GM19463 (cell line): ENCODE results near the gene APBA1.

ENCODE experiments used
- ATAC-seq: cut with Tn5 transposase; IDR thresholded peaks from one replicate; pipeline ENCODE4 v1.9.1; 2021; ENCODE audit warnings: mild to moderate bottlenecking, moderate library complexity; ENCODE audit not compliant: unreplicated experiment

Gene APBA1

DNA sequence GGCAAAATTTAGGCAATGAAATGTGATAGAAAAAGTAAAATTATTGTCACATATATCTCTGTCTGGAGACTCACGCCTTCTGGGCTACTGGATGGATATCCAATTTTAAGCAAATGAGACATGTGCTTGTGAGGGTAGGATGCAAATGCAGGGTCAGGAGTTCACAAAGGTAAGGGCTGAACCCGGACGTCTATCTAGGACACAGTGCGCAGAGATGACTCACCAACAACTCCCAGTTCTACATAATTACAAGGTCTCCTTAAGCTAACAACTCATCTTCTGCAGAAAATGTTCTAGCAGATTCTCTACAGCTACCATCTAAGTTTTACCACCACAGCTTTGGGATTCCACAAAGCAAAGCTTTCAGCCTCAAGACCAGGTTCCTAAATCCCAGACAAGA lies 186.7 kb downstream of the APBA1 start:
- ATAC-seq, result no peak

DNA sequence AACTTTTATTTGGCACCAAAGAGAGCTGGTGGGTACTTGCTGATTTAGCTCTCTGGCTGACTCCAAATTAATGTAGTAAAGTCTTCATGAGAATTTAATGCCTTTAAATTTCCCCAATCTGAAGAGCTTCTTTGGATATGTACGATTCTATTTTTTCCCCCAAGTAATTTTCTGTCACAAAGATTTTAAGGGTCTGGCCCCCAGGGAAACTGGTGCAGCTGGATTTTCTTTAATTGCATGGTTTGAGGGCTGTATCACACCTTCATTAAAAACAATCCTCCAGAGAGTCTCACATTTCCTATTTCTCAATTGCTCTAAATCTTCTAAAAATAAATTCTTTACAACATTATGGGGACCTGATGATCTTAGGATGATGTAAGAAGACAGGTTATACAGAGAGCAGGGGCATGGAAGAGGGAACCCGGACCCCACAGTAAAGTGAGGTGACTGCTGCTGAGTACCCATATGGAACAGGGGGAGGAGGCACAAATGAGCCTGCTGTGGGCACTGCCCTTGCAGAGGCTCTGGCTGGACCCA lies 188.2 kb downstream of the APBA1 start:
- no peak for ATAC-seq

DNA sequence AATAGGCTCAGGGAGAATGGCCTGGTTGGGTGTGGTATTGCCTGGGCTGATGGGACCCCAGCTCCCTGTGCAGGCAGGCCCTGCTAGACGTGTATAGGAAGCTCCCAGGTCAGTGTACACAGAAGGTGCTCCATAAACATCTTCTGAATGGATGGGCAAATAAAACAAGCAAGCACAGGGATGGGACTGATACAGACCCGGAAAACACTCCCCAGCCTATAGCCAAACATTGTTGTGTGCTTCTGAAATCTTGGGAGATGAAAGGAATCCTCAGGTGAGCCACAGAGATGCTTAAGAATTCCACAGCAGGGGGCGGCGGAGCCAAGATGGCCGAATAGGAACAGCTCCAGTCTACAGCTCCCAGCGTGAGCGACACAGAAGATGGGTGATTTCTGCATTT lies 195.4 kb downstream of the APBA1 start:
- no peak for ATAC-seq

DNA sequence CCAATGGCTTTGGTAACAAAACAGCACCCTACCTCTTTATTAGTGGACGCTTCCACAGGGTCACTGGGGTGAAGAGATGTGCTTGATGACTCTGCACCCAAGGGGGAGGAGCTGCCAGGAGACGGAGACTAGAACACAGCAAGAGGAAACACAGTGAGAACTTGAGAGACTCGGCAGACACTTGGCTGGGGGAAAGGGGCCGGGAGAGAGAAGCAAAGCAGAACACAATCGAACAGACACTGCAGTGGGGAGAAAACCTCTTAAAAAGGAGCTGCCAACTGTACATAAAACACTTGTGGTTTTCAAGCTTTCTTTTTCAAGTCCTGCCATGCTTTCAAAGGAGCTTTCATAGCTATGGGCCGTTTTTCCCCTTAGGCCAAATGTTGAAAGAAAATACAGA lies 196.2 kb downstream of the APBA1 start:
- no peak for ATAC-seq

DNA sequence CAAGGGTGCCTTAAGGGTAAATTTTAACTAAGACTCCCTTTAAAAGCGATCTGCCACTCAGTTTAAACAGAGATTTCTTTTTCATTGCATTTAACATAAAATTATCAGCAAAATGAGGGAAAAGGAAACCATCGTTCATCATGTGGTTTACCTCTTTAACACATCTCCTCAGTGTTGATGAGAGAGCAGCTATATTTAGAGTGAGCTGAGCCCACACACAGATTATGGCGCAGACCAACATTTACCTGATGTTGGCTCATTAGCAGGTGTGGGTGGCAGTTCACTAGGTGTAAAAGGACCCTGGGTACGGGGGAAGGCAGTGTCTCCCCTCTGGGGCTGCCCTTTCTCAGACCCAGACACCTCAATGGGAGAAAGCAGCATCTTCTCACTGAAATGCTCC lies 197.3 kb downstream of the APBA1 start:
- ATAC-seq, result no peak

DNA sequence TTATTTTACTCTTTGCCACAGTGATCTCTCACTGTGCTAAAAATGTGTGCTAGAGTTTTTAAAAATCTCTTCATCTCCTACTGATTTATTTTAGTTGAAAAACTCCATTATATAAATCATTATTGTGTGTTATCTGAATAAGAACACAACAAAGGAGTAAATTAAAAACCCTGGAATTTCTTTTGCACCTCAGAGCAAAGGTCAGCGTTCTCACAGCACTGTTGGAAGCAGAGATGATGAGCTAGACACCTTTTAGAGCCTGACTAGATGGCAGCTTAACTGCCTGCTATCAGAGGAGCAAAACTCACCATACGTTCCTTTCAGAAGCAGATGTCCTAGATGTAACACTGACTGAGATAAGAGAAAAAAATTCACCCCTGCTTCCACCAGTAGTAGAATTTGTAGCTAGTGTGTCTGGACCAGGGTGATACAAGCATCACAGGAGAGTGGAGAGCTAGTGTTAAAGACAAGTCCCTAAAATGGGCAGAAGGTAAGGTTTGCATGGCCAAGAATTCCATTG lies 200.0 kb downstream of the APBA1 start:
- ATAC-seq, result no peak

DNA sequence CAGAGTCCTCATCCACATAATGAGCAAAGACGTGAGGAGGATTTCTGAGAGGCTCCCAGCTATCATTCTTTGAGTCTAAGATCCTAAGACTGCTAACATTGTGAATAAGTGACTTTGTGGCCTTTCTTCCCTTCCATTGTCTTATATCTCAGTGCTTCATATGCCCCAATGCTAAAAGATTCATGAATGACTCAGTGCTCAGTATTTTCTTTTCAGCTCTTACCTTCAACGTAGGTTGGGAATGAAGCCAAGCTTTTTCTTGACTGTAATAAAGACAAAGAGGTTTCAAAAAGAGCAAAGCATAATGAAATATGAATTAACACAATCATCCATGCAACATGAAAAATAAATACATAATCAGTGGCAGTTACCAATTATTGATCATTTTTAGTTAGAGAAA lies 200.7 kb downstream of the APBA1 start:
- ATAC-seq, result no peak

DNA sequence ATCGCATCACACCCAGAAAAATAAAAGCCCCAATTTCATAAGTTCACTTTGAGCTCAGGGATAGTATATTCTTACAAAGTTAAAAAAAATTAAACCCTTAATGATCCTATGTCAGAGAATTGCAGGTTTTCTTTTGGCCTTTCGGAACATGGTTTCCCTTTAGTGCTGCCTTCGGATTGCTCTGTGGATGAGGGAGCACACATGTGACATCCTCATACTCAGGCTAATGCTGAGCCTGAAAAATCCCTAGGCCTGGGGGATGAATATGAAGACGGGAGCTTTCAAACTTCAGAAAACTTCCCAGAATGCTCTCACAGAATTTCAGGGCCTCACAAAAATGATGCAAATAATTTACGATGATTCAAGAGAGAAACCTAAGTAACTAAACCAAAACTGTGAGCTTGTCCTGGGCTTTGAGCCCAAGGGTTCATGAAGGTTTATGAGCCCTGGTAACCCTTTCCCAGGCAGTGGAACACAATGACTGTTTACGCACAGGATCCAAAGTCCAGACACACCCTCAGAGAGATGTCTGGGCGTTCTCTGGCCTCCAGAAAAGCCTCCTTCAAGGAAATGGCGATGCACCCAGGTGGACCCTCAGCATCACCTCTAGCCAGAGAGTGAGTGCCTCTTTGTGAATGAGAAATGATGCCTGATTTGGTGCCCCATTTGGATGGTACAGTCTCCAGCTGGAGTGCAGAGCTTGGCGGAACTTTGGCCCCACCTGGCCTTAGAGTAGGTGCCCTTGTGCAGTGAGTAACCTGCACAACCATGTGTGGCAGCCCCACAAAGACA lies 201.8 kb downstream of the APBA1 start:
- ATAC-seq, result no peak

DNA sequence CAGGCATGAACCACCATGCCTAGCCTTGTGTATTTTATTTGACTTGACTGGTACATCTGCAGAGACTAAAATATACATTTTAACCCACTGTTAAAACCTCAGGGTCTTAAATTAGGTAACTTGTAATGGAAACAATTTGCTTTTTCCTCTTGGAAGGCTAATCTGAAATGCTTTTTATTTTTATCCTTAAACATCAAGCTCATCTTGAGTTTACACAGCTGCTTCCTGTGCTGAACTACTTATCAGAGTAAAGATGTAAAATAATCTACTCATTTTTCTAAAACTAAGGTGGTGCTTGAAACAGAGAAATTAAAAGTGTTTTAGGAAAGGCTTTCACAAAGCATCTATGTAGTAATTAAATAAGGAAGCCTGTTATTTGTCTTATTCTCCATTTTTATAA lies 203.0 kb downstream of the APBA1 start:
- ATAC-seq, result no peak

DNA sequence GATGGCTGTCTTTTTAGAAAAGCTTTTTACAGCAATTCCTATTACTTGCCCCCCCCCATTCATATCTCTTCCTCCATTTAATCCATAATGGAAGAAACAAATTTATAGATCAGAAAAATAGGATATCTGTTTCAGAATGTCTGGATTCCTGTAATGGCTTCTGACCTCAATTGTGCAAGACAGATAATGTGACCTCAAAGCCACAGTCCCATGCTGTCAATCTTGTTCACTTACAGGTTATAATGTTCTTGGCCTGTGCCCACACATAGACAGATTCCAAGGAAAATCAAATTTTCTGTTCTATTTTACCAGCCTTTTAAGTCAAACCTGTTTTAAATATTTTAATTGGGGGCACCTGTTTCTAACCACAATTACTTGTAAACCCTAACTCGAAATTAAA lies 203.8 kb downstream of the APBA1 start:
- ATAC-seq, result no peak

DNA sequence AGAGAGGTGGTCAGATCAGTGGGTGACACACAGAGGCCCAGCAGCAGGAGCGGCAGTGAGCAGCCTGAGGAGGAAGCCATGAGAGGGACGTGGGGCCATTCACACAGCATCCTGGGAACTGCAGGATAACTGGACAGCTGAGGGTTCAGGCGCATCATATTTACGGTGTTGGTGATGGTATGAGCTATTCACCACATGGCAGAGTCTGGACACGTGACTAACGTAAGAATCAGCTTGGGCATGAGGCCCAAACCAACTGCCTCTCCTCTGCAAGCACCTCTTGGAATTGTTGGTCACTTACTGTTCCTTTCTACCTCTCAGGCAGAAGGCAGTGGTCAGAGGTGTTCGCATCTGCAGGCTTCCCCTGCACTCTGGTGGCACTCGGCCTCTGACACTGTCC lies 206.0 kb downstream of the APBA1 start:
- ATAC-seq, result no peak

DNA sequence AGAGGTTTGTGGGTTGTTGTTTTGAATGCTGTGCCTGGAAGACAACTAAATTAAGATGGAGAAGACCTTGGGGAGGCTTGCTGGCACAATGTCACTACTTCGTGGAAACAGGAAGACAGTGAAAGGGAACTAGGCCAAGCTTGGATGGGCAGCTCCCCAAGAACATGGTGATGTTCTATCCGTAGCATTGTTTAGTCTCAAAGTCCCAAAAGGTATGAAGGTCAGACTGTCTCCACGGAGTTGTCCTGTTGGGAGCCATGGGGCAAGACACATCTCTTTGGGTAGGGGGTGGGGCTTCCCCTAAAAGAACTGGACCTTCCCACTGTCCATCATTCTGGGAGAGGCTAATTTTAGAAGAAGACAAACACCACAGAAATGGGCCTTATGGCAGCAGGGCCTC lies 206.7 kb downstream of the APBA1 start:
- no peak for ATAC-seq

DNA sequence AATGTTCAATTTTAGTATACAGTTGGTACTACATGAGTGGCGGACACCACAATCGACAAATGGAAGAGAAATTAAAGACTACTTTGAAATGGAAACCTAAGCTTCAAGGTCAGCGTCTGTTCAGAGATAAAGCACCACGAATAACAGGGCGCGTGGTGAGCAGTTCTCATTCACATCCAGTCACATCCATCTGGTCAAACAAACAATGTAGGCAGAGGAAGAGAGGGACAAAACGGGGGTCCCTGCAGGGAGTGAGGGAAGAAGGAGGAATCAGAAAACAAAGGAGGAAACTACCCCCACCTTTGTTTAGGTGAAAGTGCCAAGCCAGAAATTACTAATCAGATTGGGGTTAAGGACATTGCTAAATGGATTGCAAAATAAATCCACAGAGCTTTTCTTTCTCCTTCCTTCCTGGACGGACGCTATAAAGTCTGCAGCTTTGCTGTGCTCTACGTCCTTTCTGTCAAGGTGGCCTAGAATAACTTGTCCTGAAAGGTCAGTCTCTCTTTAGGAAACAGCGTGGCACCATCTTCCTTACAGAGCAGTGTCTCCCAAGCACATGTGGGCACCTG lies 208.6 kb downstream of the APBA1 start:
- no peak for ATAC-seq

DNA sequence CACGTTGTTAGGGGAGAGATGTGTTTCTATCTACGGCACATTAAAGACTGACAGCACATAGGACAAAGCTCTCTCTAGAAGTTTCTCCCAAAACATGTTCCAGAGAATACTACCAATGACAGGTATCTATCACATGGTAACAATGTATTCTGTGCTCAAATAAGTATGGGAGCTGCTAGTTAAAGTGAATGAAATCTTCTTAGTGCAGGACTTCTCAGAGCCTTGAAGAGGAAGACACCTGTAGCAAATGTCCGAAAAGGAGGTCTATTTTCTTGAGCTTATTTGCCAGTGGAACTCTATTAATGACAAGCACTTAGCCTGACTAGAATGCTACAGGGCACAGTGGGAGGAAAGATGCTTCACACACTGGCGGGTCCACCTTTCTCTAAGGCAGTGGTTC lies 209.8 kb downstream of the APBA1 start:
- no peak for ATAC-seq

DNA sequence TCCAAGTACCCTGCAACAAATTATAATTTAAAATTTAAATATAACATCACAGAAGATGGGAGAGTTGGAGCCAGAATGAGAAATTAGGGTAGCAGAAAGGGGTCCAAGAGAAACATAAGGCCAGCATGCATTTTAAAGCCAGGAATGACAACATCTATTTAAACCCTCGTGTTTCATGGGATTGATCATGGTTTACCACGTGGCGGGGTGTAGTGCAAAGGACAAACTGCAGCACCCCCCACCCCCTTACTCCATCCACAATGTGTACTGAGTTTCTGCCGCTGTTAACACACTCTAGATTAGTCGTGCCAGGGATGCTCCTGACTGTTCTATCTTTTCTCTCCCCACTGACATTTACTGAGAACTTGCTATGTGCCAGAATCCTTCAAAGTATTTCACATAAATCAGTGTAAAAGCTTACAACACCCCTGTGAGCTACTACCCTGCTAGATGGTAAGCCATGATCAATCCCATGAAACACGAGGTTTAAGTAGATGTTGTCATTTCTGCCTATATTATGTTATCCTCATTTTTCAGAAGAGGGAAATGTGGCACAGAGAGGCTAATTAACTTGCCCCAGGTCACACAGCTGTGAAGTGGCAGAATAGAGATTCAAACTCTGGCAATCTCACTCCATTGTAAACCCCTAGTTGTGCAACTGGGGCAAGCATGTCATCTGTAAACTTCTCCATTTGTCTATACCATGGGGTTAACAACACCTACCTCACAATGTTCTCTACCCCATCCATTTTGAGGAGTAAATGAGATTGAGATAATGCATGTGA lies 210.9 kb downstream of the APBA1 start:
- ATAC-seq, result no peak

DNA sequence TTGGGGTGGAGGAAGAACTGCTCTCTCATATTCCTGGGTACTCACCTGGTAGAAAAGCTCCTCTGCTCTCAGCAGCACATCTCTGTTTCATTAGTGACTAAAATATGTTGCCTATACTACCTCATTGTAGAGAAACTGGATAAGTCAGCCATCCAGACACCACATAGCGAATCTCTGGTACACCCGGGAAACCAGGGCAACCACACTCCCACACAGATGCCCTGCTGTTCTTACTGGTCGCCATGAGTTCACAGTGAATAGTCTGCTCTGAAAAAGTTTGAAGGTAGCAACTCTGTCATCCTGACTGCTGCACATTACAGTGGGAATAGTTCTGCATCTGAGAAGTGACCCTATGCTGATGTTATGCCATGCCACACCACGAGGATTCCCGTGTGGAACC lies 212.2 kb downstream of the APBA1 start:
- no peak for ATAC-seq

DNA sequence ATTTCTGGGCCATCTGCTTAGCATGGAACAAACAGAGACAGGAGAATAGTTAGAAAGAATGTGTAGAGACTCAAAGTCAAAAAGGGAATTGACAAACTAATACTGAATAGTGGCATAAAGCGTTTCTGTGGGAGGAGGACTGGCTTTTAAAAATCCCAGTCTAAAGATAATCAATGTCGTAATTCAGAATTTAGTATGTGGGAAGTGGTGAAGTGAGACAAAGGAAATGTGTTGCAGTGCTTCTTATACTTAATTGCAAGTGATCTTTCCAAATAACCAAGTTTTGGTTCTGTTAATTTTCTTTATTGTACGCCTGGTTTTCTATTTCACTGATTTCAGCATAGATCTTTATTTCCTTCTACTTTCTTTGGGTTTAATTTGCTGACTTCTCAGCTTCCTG lies 214.0 kb downstream of the APBA1 start:
- ATAC-seq, result no peak

DNA sequence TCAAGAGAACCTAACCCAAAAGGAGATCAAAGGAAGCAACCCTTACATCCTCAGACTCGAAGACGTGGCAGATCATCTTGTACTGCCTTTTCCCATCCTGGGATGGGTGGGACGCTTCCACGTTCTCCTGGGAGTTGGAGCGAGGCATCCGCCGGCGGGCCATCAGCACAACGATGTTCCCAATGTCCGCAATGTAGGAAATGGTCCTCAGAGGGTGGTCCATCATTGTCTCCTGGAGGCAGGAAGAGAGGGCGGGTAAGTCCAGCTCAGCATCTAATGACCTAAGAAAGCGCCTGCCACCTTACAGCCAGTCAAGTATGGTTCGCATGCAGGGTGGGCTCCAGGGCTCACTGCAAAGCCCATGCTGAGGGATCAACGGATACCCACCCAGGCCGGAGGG lies 216.0 kb downstream of the APBA1 start:
- ATAC-seq, result no peak

DNA sequence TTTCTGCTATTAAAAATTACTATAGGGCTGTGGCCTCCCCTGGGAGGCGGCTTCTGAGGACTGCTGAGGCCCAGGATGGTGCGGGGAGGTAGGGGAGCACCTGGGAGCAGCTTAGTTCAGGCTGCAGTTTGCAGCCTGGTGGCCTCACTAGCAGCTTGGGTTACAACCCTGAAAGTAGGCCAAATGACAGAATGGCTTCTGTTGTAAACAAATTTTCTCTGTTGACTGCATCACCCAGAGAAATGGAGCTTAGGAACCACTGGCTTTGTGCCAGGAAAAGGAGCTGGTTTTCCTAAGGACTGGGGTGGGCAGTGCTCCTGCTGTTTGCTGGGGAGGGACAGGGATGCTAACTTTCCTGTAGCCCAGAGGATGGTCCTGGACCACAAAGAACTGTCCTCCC lies 216.9 kb downstream of the APBA1 start:
- ATAC-seq, result no peak

DNA sequence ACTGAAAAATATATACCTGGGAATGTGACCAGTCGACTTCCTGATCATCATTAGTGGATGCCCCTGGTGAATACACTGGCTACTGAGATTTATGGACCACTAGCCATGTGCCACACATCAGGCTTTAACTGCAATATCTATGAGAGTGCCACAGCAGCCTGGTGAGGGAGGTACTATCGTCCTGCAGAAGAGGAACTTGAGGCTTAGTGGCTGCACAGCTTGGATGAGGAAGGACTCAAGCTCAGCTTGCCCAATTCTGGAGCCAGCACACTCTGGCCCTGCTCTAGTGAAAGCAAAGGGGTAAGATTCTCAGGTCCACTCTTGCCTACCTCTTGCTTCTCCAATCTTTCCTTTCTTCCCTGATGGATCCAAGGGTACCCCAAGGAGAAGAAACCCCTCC lies 217.8 kb downstream of the APBA1 start:
- ATAC-seq, result no peak

DNA sequence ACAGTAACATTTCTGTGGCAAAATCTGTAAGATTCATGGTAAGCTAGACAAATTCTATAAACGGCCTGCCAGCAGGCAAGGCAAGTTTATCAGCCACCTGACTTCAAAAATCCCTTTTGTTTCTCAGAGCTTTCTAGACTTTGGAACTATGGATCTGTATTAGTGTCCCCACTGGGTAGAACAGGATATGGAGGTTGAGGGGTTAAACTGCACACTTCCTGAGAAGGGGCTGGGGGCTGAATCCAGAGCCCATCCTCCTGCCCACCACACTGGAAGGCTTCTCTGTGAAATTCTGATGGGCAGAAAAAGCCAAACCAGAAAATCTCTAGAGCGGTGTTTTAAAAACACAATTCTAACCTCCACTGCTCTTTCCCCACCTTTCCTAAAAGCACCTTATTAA lies 218.4 kb downstream of the APBA1 start:
- ATAC-seq, result no peak
